ENCODE measurements around the gene SAMD4A. TPM values are rescaled to one million over a fixed set of nuclear protein-coding genes. Genes with fewer than 3 reads are reported as not detected.

The SAMD4A gene
- total RNA-seq, 4 donors from 2014 or later, result 7.9 to 18.7 (median 14.4) TPM

DNA sequence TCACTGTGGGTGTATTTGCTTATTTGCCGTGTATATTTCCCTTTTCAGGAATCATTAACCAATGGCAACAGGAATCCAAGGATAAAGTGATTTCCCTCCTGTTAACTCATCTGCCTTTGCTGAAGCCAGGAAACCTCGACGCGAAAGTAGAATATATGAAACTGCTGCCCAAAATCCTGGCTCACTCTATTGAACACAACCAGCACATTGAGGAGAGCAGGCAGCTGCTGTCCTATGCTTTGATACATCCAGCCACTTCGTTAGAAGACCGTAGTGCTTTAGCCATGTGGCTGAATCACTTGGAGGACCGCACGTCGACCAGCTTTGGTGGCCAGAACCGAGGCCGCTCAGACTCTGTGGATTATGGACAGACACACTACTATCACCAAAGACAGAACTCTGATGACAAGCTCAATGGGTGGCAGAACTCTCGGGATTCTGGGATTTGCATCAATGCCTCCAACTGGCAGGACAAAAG lies 135.1 kb downstream of the SAMD4A start:
- WGBS, 2 donors, result 94 to 95% methylated on average over 12 of the region's 12 CpGs
- intact Hi-C loops (cut with DNase I; ENCODE audit: low total_unique reads), result no loop called here
- no peak for DNase-seq (ENCODE audit: low spot score in 2 of 2)
- H3K4me3 ChIP-seq (ENCODE audit: low read depth, poor library complexity, severe bottlenecking), result no peak overlapping the region
- no peak for TF ChIP-seq CTCF (IDR thresholded peaks at IDR 0.05)
- no peak for TF ChIP-seq POLR2A (IDR thresholded peaks at IDR 0.05)

DNA sequence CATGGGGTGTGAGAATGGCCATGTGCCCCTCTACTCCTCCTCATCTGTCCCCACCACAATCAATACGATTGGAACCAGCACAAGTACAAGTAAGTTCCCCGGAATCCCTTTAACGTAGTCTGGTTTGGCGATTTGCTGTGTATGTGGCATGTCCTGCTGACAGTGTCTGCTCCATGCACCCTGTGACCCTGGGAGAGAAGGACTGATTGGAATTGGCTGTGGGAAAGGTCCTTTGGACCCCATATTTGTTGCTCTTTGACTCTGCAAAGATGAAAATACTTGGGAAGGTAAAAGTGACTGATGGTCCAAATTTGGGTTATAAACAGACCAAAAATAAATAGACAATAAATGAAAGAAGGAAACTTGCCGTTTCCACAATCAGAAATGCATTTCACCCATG lies 135.6 kb downstream of the SAMD4A start:
- TF ChIP-seq CTCF (IDR thresholded peaks at IDR 0.05) (no peak), POLR2A (IDR thresholded peaks at IDR 0.05) (no peak)
- H3K4me3 ChIP-seq (ENCODE audit: low read depth, poor library complexity, severe bottlenecking), result no peak overlapping the region
- DNase-seq (ENCODE audit: low spot score in 2 of 2), result no peak
- WGBS, 2 donors, result 91 to 97% methylated on average over 5 of the region's 5 CpGs
- intact Hi-C loops (cut with DNase I; ENCODE audit: low total_unique reads), result no loop called here

- TF ChIP-seq CTCF (IDR thresholded peaks at IDR 0.05) (no peak), POLR2A (IDR thresholded peaks at IDR 0.05) (no peak)
- no peak for DNase-seq (ENCODE audit: low spot score in 2 of 2)
- H3K4me3 ChIP-seq (ENCODE audit: low read depth, poor library complexity, severe bottlenecking), result no peak overlapping the region
- 95 to 97% methylated on average over 5 of the region's 5 CpGs for WGBS, 2 donors
- intact Hi-C loops (cut with DNase I; ENCODE audit: low total_unique reads), result no loop called here
Measured at GRCh38 chr14:54703082-54703481, 136.2 kb downstream of the SAMD4A start.

GRCh38 chr14:54703724-54704123 lies 136.8 kb downstream of the SAMD4A start:
- TF ChIP-seq POLR2A (IDR thresholded peaks at IDR 0.05) (no peak), CTCF (IDR thresholded peaks at IDR 0.05) (no peak)
- no peak overlapping the region for H3K4me3 ChIP-seq (ENCODE audit: low read depth, poor library complexity, severe bottlenecking)
- DNase-seq (ENCODE audit: low spot score in 2 of 2), result no peak
- 86 to 88% methylated on average over 2 of the region's 2 CpGs for WGBS, 2 donors
- intact Hi-C loops (cut with DNase I; ENCODE audit: low total_unique reads), result no loop called here

DNA sequence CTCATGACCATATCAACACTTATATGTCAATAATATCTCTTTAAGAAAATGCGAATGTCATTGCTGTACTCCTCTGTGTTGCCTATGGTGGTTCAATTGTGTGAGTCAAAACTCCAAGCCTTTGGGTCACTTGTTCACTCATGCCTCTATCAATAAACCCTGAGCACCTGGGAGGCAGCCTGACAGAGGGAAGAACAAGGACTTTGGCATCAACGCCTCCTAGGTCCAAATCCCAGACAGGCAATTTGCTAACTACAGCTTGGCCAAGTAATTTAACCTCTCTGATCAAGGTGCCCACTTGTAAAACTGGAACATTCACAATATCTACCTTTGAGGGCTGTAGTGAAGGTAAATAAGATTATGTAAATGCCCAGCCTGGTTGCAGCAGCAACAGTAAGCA lies 137.8 kb downstream of the SAMD4A start:
- H3K4me3 ChIP-seq (ENCODE audit: low read depth, poor library complexity, severe bottlenecking), result no peak overlapping the region
- no peak for DNase-seq (ENCODE audit: low spot score in 2 of 2)
- no peak for TF ChIP-seq POLR2A (IDR thresholded peaks at IDR 0.05)
- no peak for TF ChIP-seq CTCF (IDR thresholded peaks at IDR 0.05)
- 96 to 100% methylated on average over 2 of the region's 2 CpGs for WGBS, 2 donors
- intact Hi-C loops (cut with DNase I; ENCODE audit: low total_unique reads), result no loop called here

DNA sequence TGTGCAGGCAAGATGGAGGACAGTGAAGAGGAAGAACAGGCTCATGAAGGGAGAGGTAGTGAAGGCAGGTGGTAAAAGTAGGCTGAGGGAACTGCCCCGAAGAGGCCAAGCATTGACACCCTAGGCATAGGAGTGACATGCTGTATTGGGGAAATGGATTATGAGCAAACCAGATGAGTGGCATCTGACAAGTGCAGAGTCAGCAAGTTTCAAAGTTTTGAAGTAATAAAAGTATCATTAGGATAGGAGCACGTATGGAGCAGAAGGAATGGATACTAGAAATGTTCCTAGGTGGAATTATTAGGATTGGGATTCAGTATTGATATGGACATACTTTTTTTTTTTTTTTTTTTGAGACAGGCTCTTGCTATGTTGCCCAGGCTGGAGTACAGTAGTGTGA lies 139.8 kb downstream of the SAMD4A start:
- DNase-seq (ENCODE audit: low spot score in 2 of 2), result no peak
- intact Hi-C loops (cut with DNase I; ENCODE audit: low total_unique reads), result no loop called here
- TF ChIP-seq CTCF (IDR thresholded peaks at IDR 0.05) (no peak), POLR2A (IDR thresholded peaks at IDR 0.05) (no peak)
- H3K4me3 ChIP-seq (ENCODE audit: low read depth, poor library complexity, severe bottlenecking), result no peak overlapping the region
- WGBS, 2 donors, result 85 to 90% methylated on average over 2 of the region's 2 CpGs

Measured in lower leg skin (tissue), 4 donors.